ENCODE results near the gene PHYH. TPM values are rescaled to one million over a fixed set of nuclear protein-coding genes. Genes with fewer than 3 reads are reported as not detected.
"Not testable (repeated sequence)": the region's sequence is repeated elsewhere in the genome, so short reads cannot be mapped to it uniquely, and the experiment has no call there.

PHYH gene
- total and polyA plus RNA-seq, 2 donors from 2014 or later, result 45.8 to 166 TPM

GRCh38 chr10:13238271-13239077 is 61.4 kb downstream of the PHYH start:
- TF ChIP-seq CTCF (IDR thresholded peaks at IDR 0.05; ENCODE audit: borderline replicate concordance, extremely low read depth, insufficient read depth), result no peak
- Histone ChIP-seq H3K4me1 (ENCODE audit: control insufficient read depth in 2 of 3, insufficient read depth in 2 of 3, low read depth in 1 of 3, low read length in 3 of 3) (no peaks in the 10 kb centered on the region), H3K27me3 (ENCODE audit: control insufficient read depth, insufficient read depth, low read length) (no peaks in the 10 kb centered on the region), H3K9ac (ENCODE audit: low read length in 3 of 3) (no peak overlapping the region), H3K27ac (ENCODE audit: low read depth in 2 of 2, low read length in 2 of 2) (no peak overlapping the region), H3K36me3 (ENCODE audit: control insufficient read depth in 2 of 3, insufficient read depth in 3 of 3, low read length in 3 of 3) (no peaks in the 10 kb centered on the region), H3K9me3 (ENCODE audit: control insufficient read depth in 2 of 3, insufficient read depth in 1 of 3, low read length in 3 of 3) (no peaks in the 10 kb centered on the region), H3K4me3 (ENCODE audit: low read length in 3 of 3) (no peak overlapping the region)
- FAIRE-seq, result no peak
- intact Hi-C loops (cut with DNase I), result no loop called here
- DNase-seq, result no peak

DNA sequence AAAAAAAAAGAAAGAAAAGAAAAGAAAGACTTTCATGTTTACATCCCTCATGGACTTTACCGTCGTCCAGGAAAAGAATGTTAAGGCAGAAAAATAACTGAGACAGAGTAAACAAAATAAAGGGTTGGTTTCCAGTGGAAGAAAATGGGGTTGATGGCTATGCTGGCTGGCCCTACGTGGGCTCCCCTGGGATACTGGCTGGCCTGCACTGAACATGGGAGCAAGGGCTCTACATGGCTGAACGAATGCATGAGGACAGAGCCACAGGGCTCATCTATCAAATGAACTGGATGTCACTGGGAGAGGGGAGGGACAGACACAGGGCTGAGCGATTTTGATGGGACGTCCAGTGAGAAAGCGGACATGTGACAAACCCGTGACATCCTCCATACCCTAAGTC is 63.2 kb downstream of the PHYH start:
- no peaks in the 10 kb centered on the region for H3K9me3 ChIP-seq (ENCODE audit: control insufficient read depth in 2 of 3, insufficient read depth in 1 of 3, low read length in 3 of 3)
- no peaks in the 10 kb centered on the region for H3K36me3 ChIP-seq (ENCODE audit: control insufficient read depth in 2 of 3, insufficient read depth in 3 of 3, low read length in 3 of 3)
- H3K27me3 ChIP-seq (ENCODE audit: control insufficient read depth, insufficient read depth, low read length), result no peaks in the 10 kb centered on the region
- no peaks in the 10 kb centered on the region for H3K4me1 ChIP-seq (ENCODE audit: control insufficient read depth in 2 of 3, insufficient read depth in 2 of 3, low read depth in 1 of 3, low read length in 3 of 3)
- intact Hi-C loops (cut with DNase I), result no loop called here
- H3K9ac ChIP-seq (ENCODE audit: low read length in 3 of 3), result no peak overlapping the region
- H3K27ac ChIP-seq (ENCODE audit: low read depth in 2 of 2, low read length in 2 of 2), result no peak overlapping the region
- no peak overlapping the region for H3K4me3 ChIP-seq (ENCODE audit: low read length in 3 of 3)
- DNase-seq, result no peak
- no peak for FAIRE-seq
- no peak for TF ChIP-seq CTCF (IDR thresholded peaks at IDR 0.05; ENCODE audit: borderline replicate concordance, extremely low read depth, insufficient read depth)

DNA sequence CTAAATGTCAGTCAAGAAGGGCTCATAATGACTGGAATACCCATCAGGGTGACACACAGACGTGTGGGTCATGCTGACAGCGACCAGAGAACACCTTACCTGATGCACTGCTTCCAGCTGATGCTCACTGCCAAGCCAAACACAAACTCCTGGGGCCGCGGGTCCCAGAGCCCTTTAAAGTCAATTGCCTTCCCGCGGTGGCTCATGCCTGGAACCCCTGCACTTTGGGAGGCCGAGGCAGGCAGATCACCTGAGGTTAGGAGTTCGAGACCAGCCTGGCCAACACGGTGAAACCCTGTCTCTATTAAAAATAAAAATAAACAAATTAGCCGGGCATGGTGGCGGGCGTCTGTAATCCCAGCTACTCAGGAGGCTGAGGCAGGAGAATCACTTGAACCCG is 65.1 kb downstream of the PHYH start:
- H3K9me3 ChIP-seq (ENCODE audit: control insufficient read depth in 2 of 3, insufficient read depth in 1 of 3, low read length in 3 of 3); intact Hi-C loops (cut with DNase I); H3K4me3 ChIP-seq (ENCODE audit: low read length in 3 of 3); DNase-seq; FAIRE-seq; H3K27me3 ChIP-seq (ENCODE audit: control insufficient read depth, insufficient read depth, low read length); H3K4me1 ChIP-seq (ENCODE audit: control insufficient read depth in 2 of 3, insufficient read depth in 2 of 3, low read depth in 1 of 3, low read length in 3 of 3); H3K27ac ChIP-seq (ENCODE audit: low read depth in 2 of 2, low read length in 2 of 2); H3K36me3 ChIP-seq (ENCODE audit: control insufficient read depth in 2 of 3, insufficient read depth in 3 of 3, low read length in 3 of 3); H3K9ac ChIP-seq (ENCODE audit: low read length in 3 of 3): not testable (repeated sequence)

GRCh38 chr10:13234172-13234571 is 65.7 kb downstream of the PHYH start, which contains the start of gene UCMA:
TSS of gene UCMA (minus strand) at chr10:13234374. CDS start at chr10:13234258, 116 bp downstream.
- Histone ChIP-seq H3K36me3 (ENCODE audit: control insufficient read depth in 2 of 3, insufficient read depth in 3 of 3, low read length in 3 of 3) (no peaks in the 10 kb centered on the region), H3K4me1 (ENCODE audit: control insufficient read depth in 2 of 3, insufficient read depth in 2 of 3, low read depth in 1 of 3, low read length in 3 of 3) (no peaks in the 10 kb centered on the region), H3K9ac (ENCODE audit: low read length in 3 of 3) (no peak within 1 kb of the TSS), H3K27me3 (ENCODE audit: control insufficient read depth, insufficient read depth, low read length) (no peaks in the 10 kb centered on the region), H3K4me3 (ENCODE audit: low read length in 3 of 3) (no peak within 1 kb of the TSS), H3K27ac (ENCODE audit: low read depth in 2 of 2, low read length in 2 of 2) (no peak within 1 kb of the TSS), H3K9me3 (ENCODE audit: control insufficient read depth in 2 of 3, insufficient read depth in 1 of 3, low read length in 3 of 3) (no peaks in the 10 kb centered on the region)
- intact Hi-C loops (cut with DNase I), result no loop called here
- TF ChIP-seq CTCF (IDR thresholded peaks at IDR 0.05; ENCODE audit: borderline replicate concordance, extremely low read depth, insufficient read depth), result no peak
- no peak for FAIRE-seq
- no peak for DNase-seq
